Raji (cell line): Measurements from ENCODE around the gene C10orf71.

Source experiments
- POLR2A ChIP-seq: IDR thresholded peaks from 2 replicates; pipeline ENCODE4 v1.6.1; 2011; ENCODE audit warnings: low read depth, low read length, control low read depth; ENCODE audit not compliant: insufficient read depth

C10orf71 gene

DNA sequence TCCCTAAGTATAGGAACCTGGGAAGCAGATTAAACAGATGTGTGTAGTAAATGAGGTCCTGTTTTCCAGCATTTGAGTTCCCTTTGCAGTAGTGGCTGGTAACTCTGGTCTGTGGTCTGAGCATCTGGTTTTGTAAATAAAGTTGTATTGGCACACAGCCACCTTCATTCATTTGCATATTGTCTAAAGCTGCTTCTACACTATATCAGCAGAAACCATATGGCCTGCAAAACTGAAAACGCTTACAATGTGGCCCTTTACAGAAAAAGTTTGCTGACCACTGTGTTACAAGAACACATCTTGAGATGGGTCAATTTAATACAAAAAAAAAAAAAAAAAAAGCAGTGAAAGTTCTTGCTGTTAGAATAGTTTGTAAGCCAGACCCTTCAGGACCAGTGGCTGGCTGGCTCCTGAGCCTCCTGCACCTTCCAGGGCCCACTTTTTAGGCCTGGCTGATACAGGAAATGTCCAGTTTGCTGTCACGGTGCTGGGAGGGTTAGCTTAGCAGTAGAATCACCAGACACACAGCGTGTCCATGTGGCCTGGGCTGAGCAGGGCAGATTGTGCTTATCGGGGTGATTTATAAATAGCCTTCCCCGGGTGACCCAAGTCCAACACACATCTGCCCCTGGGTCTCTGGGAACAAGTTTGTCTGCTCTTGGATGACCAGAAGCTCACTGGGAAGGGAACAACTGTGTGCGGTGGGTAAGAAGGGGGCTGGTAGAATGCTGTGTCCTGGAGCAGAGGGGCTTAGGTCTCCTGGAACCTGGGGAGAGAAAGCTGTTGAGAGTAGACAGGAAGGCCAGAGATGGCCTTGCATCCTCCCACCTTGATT lies 1.4 kb downstream of the C10orf71 start:
- peak; percentile 36; the same call in 1 of the 2 replicates for TF ChIP-seq POLR2A

DNA sequence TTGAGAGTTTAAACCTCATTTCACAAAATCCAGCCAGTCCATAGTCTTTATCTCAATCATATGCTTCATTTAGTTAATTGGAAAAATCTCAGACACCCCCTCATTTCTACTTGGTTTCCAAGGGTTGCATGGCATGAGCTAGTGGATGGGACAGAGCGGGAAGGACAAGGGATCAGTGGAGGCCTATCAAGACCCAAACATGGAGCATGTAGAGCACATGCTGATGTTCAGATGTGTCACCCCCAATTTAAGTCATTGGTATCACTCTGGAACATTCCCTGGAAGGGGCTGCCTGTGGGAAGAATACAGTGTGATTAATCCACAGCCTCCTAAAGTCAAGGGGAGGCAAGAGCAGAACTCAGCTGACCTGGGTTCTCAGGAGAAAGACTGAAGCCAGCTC lies 2.3 kb downstream of the C10orf71 start:
- TF ChIP-seq POLR2A: no peak

DNA sequence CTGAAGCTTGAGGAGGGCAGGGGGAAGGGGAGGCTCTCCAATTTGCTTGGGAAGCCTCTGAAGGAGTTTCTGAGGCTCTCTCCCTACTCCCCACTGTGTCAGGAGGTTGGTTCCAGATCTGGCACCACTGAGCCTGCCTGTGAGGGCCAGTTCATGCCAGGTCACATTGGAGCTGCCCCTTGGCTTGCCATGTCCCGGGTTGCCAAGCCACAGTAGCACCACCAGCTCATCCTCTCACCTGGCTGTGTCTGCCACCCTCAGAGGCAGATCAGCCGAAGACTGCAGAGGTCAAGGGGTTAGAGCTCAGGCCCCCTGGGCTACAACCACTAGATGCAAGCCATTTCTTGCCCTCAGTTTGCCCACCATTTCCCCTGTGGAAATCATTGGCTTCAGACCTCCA lies 3.1 kb downstream of the C10orf71 start:
- no peak for TF ChIP-seq POLR2A

DNA sequence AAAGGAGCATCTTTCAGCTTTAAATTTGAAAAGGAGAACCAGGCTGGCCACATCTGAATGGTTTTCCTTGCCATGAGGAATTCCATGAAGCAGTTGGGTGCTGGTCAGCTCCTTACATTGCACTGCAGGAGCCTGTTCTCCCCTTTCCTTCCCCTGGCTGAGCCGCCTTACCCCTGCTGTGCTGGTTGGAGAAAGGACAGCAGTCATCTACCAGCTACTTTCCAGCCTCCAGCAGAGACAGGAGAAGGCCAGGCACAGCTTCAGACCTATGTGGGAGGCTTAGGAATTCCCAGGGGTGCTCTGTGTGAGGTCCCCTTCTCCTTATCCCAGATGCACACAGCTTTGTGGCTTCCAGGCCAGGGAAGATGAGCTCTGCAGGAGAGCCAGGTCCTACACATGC lies 4.7 kb downstream of the C10orf71 start:
- TF ChIP-seq POLR2A: no peak

DNA sequence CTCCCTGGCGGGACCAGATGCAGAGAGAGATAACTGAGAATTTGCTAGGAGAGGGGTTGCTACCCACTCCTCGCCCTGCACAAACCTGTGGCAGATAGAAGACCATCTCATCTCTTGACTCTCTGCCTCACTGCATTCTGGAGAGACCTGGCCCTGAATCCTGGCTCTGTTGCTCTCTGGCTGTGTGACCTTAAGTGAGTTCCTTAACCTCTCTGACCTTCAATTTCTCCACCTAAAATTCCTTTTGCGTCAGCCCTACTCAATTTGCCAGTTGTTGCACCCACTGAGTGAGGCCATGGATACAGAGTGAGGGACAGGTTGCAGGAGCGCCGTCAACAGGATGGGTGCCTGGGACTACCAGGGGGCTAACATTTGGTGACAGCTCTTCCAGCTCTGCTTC lies 5.2 kb downstream of the C10orf71 start:
- TF ChIP-seq POLR2A: no peak

DNA sequence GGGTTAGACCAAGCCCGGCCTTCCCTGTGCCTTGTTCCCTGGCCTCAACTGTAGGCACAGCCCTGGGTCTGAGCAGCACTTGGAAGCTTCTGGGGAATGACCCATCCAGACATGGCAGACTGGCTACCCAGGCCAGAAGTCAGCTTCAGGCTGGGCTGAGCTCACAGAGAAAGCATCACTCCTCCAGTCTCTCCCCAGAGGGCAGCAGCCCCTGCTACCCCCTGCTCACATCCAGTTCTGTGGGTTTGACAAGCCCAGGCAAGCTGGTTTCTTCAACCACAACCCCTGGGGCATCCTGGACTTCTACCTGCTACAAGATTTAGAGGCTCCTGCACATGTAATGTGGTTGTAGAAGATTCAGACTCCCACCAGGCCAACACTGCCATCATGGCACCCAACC lies 9.0 kb downstream of the C10orf71 start:
- no peak for TF ChIP-seq POLR2A

DNA sequence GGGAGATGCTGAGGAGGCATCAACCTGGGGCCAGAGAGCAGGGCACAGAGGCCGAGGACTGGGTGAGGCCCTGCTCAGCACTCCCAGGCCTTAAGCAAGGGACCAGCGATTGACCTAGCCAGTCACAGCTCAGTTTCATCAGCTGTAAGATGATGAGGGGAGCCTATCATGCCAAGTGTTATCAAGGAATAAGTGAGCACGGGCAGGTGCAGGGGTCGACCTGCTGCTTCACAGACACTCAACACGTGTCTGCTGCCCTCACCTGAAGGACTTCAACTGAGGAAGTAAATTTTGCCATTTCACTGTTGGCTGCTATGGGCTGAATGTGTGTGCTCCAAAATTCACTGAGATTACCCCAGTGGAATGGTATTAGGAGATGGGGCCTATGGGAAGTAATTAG lies 9.9 kb downstream of the C10orf71 start:
- TF ChIP-seq POLR2A: no peak

DNA sequence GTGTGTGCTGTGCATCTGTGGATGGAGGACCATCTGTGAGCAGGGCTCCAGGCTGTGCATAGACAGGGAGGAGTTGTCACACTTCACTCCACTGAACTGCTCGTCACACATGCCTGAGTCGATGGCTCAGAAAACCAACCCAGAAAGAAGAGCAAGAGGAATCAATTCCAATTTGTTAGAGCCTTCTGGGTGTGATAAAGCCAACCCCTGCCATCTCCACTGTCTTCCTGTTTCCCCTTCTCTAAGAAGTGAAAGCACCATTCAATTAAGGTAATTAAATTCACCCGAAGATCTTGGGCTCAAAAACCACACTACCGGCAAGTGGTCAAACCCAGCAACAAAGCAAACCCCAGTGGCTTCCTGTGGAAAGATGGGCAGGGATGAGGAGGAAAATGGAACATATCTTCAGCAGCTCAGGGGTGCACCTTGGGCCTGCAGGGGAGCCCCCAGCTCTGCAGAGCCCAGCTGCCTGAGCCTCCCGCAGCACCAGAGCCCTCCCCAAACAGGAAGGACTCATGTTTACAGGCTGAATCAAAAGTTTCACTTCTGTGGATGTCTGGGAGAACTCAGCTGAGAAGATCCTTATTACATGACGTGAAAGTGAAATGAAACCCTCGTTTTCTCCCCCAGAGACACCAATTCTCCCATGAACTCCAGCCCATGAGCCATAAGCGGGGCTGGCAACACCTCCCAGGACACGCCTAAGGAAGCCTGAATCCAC lies 10.9 kb downstream of the C10orf71 start:
- TF ChIP-seq POLR2A: no peak; the same call in 1 of the 2 replicates

DNA sequence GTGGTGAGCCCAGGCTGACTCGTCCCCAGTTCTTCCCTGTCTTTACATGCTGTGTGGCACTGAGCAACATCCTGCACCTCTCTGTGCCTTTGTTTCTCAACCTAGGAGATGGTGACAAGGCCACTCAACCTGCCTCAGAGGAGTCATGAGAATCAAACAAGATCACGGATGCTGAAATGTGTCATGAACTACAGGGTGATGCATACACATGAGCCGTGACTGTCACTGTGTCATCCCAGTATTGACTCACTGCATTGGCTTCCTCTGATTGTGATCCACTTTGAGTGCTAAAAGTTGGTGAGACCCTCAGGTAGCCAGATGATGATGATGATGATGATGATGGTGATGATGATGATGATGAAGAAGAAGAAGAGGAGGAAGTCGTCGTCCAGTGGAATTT lies 11.5 kb downstream of the C10orf71 start:
- no peak for TF ChIP-seq POLR2A

DNA sequence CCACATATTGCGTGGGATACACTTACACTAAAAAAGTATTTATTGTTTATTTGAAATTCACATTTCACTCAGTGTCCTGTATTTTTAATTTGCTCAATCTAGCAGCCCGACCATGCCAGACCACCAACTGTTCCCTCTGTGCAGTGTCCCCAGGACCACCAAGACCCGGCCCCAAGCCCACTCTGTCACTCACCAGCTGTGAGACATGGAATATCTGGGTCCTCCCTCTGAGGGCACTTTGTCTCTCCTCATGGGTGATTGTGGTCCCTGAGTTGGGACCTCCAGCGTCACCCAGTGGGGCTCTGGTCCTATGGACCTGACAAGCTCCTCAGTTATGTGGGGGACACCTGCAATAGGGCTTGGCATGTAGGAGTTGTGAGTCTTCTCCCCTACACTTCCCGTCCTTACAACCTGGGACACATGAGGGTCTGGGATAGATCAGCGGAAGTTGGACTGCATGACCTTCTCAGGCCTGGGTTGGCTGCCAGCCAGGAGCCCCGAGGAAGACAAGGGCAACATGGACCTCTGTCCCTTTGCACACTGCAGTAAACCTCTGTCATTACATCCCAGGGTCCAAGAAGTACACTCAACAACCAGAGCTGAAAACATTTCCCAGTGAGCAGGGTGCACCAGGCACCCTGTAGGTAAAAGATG lies 12.1 kb downstream of the C10orf71 start:
- no peak for TF ChIP-seq POLR2A

DNA sequence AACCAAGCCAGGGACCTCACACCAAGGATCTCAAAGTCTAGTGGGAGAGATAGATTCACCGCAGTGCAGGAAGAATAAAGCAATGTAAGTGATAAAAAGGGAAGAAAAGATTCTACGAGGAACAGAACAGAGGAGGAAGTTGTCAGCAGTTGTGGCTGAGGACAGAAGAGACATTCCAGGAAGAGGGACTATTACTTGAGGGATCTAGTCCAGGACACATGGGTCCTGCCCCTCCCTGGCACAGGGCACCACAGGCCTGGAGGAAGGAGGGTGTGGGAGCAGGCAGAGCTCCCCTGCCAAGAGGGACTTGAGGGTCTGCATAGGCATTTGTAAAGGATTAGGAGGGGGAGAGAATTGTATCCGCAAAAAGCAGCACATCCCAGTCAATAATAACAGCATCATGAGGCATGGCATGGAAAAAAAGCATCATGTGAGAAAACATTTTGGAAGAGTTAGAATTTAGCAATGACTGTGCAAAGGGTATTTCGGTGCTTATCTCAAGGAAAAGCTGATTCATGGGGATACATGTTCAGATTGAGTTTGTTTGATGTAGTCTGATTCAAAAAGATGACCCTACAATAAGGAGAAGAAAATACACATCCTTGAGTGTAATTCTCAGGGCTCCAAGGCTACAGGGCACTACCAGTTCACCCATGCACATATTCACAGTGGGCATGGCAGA lies 12.7 kb downstream of the C10orf71 start:
- TF ChIP-seq POLR2A: no peak

DNA sequence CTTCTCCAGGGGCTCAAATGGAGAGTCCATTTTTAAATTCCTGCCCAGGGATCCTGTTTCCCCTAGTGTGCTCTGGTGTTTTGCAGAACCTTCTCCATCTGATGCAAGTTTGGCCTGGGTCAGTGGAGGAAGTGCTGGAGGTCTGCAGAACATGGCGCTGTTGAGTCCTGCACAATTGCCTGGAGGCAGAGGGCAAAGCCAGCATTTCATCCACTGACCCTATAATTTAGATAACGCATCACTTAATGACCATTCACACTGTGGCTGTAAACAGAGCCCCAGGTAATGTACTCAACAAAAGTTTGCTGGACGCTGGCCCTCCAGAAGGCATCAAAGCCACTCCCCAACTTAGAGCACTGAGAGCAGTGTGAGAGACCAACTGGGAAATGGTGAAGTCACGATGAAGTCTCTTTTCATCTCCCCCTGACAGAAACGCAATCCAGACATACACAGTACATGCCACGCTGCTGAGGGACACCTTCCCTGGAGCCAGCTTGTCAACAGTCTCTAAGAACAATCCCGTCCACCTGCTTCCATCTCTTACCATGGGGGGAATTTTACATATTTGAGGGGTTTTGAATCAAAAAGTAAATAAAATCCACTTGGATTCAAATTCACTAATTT lies 13.4 kb downstream of the C10orf71 start:
- TF ChIP-seq POLR2A: no peak

DNA sequence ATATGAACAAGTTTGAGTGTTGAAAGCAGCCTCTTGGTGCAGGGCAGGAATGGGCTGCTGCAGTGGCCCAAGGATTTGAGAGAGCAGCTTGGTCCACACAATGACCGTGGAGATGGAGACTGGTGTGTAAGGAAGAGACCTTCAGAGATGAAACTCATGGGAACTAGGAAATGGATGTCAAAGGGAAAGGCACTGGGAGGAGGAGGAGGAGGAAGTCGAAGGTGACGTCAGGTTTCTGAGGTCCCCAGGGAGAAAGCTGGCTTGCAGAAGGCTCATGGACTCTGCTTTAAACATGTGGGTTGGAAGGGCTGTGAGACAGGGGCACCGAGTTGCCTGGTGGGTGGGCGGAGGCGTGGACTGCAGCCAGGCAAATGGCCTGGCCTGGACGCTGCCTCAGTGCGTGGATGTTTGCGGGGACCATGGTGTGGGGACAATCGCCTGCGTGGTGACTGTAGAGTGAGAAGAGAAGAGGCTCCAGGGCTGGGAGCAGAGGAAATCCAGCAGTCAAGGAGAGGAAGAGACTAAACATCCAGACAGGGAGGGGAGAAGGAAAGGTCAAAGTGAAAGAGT lies 14.6 kb downstream of the C10orf71 start:
- no peak for TF ChIP-seq POLR2A

DNA sequence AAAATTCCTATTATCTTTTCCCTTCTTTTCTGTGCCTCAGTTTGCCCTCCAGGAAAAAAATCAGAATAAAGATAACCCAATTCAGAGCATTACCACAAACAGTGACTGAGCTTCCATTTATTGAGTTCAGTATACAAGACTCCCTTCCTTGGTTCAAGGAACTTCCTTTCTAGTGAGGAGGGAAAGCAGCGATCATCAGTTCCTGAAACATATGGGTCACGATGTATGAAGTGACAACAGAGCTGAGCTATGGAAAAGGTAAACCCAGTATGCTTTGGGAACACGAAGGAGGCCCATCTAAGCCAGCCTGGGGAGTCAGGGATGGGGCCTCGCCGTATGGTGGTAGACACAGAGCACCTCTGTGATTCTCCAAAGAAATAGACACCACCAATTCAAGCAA lies 15.8 kb downstream of the C10orf71 start:
- no peak for TF ChIP-seq POLR2A
